IPS-18c (cell line): Measurements from ENCODE around the gene TMEM95.
A peak's percentile ranks its signal among the peaks of the same experiment; 100 is the strongest.
"Not testable (repeated sequence)": the region's sequence is repeated elsewhere in the genome, so short reads cannot be mapped to it uniquely, and the experiment has no call there.

Source experiments
- H3K4me3 ChIP-seq: 2 replicates; pipeline ENCODE4 v1.7.0; 2013; ENCODE audit warnings: low read depth, mild to moderate bottlenecking, low read length, moderate library complexity; ENCODE audit not compliant: insufficient read depth
- H3K9me3 ChIP-seq: one replicate; pipeline ENCODE4 v1.6.1; 2013; ENCODE audit warnings: mild to moderate bottlenecking, low read length, moderate library complexity; ENCODE audit not compliant: control insufficient read depth, insufficient read depth

TMEM95 gene

GRCh38 chr17:7318121-7318860 is 36.7 kb upstream of the TMEM95 start:
- H3K4me3 ChIP-seq, result no peak overlapping the region

GRCh38 chr17:7321466-7321865 is 33.5 kb upstream of the TMEM95 start:
- no peaks in the 10 kb centered on the region for H3K9me3 ChIP-seq
- no peak overlapping the region for H3K4me3 ChIP-seq

More at GRCh38 chr17:7318121-7318860, 36.7 kb upstream of the TMEM95 start:
- peaks cover 2% of the 10 kb centered on the region for H3K9me3 ChIP-seq

DNA sequence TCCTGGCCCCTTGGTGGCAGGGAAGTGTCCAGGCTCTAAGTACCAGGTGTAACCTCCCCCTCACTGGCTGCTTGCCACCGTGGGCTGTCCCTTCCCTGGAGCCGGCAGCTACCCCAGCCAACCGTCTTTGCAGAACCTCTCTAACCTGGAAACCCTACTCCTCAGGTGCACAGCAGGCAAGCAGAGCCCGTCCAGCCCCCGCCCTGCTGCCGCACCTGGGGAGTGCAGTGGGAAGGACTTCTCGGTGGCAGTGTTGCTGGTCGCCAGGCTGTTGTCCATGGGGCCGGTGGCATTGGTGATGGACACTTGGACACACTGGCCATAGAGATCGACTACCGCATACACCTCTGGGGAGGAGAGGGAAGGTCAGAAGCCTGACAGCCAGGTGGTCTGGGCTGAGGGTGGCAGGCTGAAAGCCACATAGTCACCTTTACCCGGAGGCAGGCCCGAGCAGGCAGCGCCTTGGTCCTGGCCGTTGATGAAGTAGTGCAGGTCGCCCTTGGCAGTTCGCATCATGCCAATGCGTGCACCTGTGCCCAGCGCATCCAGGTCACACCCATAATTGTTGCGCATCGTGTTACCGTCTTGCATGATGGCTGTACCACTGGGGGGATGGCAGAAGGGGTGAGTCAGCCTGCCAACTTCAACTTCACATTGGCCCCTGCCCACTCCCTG is 32.3 kb upstream of the TMEM95 start:
- H3K9me3 ChIP-seq, result no peaks in the 10 kb centered on the region
- H3K4me3 ChIP-seq, result no peak overlapping the region

- Histone ChIP-seq H3K9me3 (no peaks in the 10 kb centered on the region), H3K4me3 (no peak overlapping the region)
Measured at GRCh38 chr17:7323731-7324437, 31.1 kb upstream of the TMEM95 start.

DNA sequence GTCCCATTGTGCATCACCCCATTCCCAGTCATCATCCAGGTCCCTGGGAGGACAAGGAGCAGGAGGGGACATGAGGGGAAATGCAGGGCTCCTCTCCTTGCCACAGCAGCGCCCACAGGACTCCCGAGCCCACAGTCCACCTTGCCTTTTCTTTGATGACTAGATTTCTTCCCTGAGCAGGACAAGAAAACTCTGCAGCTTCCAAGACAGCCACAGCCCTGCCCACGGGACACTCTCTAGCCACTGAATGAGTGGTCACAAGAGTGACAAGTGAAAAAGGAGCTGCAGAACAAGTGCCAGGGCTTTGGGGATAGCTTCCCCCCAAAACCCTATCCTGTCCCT is 30.5 kb upstream of the TMEM95 start:
- H3K9me3 ChIP-seq, result no peaks in the 10 kb centered on the region

GRCh38 chr17:7325031-7325528 is 29.9 kb upstream of the TMEM95 start:
- H3K4me3 ChIP-seq, result no peak overlapping the region

More for the DNA sequence above, 30.5 kb upstream of the TMEM95 start:
- no peak overlapping the region for H3K4me3 ChIP-seq

GRCh38 chr17:7326186-7326585 is 28.8 kb upstream of the TMEM95 start:
- Histone ChIP-seq H3K9me3 (no peaks in the 10 kb centered on the region), H3K4me3 (no peak overlapping the region)

More at GRCh38 chr17:7325031-7325528, 29.9 kb upstream of the TMEM95 start:
- H3K9me3 ChIP-seq, result no peaks in the 10 kb centered on the region

- Histone ChIP-seq H3K4me3 (no peak overlapping the region), H3K9me3 (no peaks in the 10 kb centered on the region)
Measured at GRCh38 chr17:7327056-7327455, 27.9 kb upstream of the TMEM95 start.

DNA sequence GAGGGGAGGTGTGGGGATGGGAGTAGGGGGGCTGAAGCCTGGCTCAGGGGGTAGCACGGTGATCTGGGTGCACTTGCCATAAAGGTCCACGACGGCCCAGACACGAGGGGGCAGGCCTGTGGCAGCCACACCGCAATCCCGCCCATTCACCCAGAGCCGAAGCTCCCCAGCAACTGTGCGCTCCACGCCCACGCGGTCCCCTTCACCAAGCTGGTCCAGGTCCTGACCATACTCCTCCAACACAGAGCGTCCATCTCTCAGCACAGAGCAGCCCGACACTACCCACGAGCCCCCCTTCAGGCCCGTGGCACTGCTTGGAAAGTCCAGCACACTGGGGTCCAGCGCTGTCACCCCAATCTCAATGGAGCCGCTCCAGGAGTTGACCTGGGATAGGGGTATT is 27.5 kb upstream of the TMEM95 start:
- H3K4me3 ChIP-seq, result no peak overlapping the region

GRCh38 chr17:7328009-7328408 is 26.9 kb upstream of the TMEM95 start:
- H3K9me3 ChIP-seq, result no peaks in the 10 kb centered on the region
- H3K4me3 ChIP-seq, result peak overlapping the region; percentile 60; the same call in 1 of the 2 replicates

More for the DNA sequence above, 27.5 kb upstream of the TMEM95 start:
- no peaks in the 10 kb centered on the region for H3K9me3 ChIP-seq

DNA sequence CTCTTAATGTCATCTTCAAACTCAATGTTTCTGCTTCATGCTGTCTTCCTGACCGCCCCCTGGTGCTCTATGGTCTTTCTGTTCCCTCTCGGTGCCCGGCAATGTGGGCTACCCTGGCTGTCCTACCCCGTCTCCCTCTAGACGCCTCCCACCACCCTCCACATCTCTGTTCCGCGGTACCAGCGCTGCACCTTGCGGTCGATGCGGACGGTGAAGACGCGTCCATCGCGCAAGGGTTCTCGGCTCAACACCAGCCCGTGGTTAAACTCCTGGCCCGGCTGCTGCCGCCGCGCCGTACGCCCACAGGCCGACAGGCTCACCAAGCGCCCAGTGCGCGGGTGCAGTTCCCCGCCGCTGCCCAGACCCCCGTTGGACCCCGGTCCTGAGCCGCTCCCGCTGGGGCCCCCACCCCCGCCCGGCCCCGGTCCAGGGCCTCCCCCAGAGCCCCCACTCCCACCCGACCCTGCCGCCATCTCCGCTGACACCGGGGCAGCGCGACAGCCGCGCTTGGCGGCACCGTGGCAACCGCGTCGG is 26.0 kb upstream of the TMEM95 start, which contains the start of gene NEURL4:
TSS of gene NEURL4 (minus strand) at position 496 of the 534 bp plus-strand sequence. CDS start at position 473, 23 bp downstream.
- Histone ChIP-seq H3K9me3 (no peaks in the 10 kb centered on the region), H3K4me3 (peak within 1 kb of the TSS; percentile 60)

DNA sequence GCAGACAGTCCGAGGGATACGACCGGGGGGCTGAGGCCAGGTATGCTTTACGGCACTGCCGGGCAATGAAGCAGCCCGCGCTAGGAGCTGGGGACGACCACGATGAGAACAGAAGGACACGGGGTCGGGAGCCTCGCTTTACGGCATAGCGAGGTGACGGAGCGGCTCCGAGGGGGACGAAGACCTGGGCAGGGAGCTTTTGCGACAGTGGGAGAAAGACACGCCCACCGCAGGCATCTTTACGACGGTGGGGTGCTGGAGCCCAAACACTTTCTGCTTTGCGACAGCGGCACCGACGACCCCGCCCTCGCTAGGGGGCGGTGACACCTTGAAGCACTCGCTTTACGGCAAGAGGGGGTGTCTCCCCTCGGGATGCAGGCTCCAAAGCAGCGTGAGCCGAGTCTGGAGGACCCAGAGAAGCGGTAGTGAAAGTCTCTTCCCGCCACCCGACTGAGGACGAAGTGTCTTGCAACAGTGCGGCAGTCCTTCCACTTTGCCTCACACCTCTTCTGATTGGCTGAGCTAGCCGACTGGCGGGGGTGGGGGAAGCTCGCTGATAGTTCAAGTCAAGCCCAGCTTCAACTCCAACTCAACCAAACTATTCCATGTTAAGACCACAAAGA is 25.5 kb upstream of the TMEM95 start:
- Histone ChIP-seq H3K4me3 (peak overlapping the region; percentile 60), H3K9me3 (no peaks in the 10 kb centered on the region)

DNA sequence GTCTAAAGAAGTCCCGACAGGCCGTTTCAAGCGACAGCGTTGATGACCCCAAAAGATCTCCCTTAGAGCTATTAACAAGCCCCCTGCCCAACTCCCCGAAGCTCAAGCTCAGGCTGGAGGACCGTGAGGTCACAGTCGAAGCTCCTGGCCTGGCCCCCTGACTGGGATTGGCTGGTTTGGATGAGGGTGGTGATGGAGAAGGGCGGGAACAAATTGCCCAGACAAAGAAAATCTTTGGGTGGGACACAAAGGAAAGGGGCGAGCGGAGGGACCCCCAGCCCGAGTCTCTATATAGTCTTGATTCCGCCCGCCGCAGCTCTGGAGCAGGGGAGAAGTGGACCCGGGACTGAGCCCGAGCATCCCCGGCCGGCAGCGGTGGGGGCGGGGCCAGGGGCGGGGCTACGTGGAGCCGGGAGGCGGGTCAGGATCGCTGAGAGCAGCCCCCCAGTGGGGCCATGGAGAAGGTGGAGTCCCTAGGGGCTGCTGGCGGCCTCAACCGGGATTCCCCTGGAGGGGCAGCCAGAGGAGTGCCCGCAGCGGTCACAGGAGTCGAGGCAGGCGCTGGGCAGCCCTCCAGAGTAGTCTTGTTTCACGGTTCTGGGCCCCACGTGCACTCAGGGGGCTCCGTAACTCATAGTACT is 24.8 kb upstream of the TMEM95 start:
- Histone ChIP-seq H3K9me3 (no peaks in the 10 kb centered on the region), H3K4me3 (peak overlapping the region; percentile 60)

DNA sequence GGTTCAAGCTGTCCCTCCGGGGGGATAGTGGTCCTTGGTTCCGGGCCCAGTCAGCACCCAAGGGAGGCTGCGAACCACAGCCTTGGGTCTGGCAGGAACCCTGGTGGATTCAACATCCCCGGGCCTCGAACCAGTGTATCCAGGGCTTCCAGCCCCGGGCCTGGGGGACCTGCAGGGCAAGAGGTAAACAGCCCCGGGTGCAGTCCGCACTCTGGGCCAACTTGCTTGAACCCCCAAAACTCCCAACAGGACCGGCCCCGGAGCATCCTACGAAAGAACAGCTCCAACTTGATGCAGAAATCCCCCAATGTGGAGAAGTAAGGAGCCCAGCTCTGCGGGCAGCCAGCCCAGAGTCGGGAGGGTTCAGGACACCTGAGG is 24.3 kb upstream of the TMEM95 start:
- Histone ChIP-seq H3K4me3 (peak overlapping the region; percentile 60), H3K9me3 (no peaks in the 10 kb centered on the region)

- no peaks in the 10 kb centered on the region for H3K9me3 ChIP-seq
- no peak overlapping the region for H3K4me3 ChIP-seq
Measured at GRCh38 chr17:7332111-7332510, 22.8 kb upstream of the TMEM95 start.

- not testable (repeated sequence) for H3K9me3 ChIP-seq, H3K4me3 ChIP-seq
Measured at GRCh38 chr17:7332600-7333069, 22.3 kb upstream of the TMEM95 start.
